Measurements from ENCODE around the gene PDIA5. TPM values are rescaled to one million over a fixed set of nuclear protein-coding genes. Genes with fewer than 3 reads are reported as not detected.

PDIA5 gene
- total RNA-seq, 1 experiment from 2014 or later = 24.3 TPM

- no peak overlapping the region for H2BK20ac ChIP-seq (ENCODE audit: low read depth, low read length, poor library complexity, severe bottlenecking)
- H3K18ac ChIP-seq (ENCODE audit: insufficient read length, low read depth, low read length) = no peak overlapping the region
- Mint-ChIP-seq H3K4me1 (peaks cover 27 to 30% of the 10 kb centered on the region in 2 experiments), H3K36me3 (ENCODE audit: insufficient read depth in 1 of 3, low read depth in 3 of 3) (no peaks in the 10 kb centered on the region; a peak in 1 of 7 replicates), H3K9me3 (peaks cover 6 to 9% of the 10 kb centered on the region in 2 experiments; a peak in 3 of 5 replicates), H3K27ac (no peak overlapping the region), H3K4me3 (no peak overlapping the region), H3K27me3 (ENCODE audit: low read depth) (peaks cover 48% of the 10 kb centered on the region)
- H3K4me1 ChIP-seq (ENCODE audit: insufficient read depth, low read length) = peaks cover 7% of the 10 kb centered on the region; the same call in 1 of the 2 replicates
- no peak overlapping the region for H3K4ac ChIP-seq (ENCODE audit: low read depth, low read length)
- H2BK5ac ChIP-seq (ENCODE audit: insufficient read length, low read length) = no peak overlapping the region
- H4K91ac ChIP-seq (ENCODE audit: insufficient read length, low read depth, low read length) = no peak overlapping the region
- no peaks in the 10 kb centered on the region; the same call in 1 of the 2 replicates for H3K27me3 ChIP-seq (ENCODE audit: insufficient read depth, low read length)
- H3K9ac ChIP-seq (ENCODE audit: extremely low read depth, insufficient read length, low read length) = no peak overlapping the region
- no peak overlapping the region for H2AK5ac ChIP-seq (ENCODE audit: insufficient read length, low read length)
- peaks cover 16% of the 10 kb centered on the region for H3K23me2 ChIP-seq (ENCODE audit: insufficient read length, low read depth, low read length, poor library complexity, severe bottlenecking)
- H3K79me2 ChIP-seq (ENCODE audit: insufficient read depth, low read length) = peaks cover 7% of the 10 kb centered on the region; the same call in 1 of the 2 replicates
- no peak overlapping the region for H3K23ac ChIP-seq (ENCODE audit: insufficient read length, low read depth, low read length)
- H4K20me1 ChIP-seq (ENCODE audit: control insufficient read depth, insufficient read depth, insufficient read length) = no peaks in the 10 kb centered on the region
- no peaks in the 10 kb centered on the region for H3K79me1 ChIP-seq (ENCODE audit: insufficient read depth, low read depth, low read length, poor library complexity, severe bottlenecking)
- no peak for TF ChIP-seq CTCF (conservative IDR thresholded peaks at IDR 0.05)
- H3K4me2 ChIP-seq (ENCODE audit: insufficient read depth, insufficient read length, low read length) = no peak overlapping the region
- no peak overlapping the region for H3K56ac ChIP-seq (ENCODE audit: insufficient read length, low read depth, low read length)
- no peak overlapping the region for H2BK12ac ChIP-seq (ENCODE audit: insufficient read length, low read depth, low read length)
- H4K5ac ChIP-seq (ENCODE audit: insufficient read length, low read depth, low read length) = no peak overlapping the region
- no peak overlapping the region for H2BK15ac ChIP-seq (ENCODE audit: low read depth, low read length)
- no peak overlapping the region for H3K27ac ChIP-seq (ENCODE audit: insufficient read length, low read depth, low read length)
- no peaks in the 10 kb centered on the region for H3K9me3 ChIP-seq (ENCODE audit: control insufficient read depth, low read depth, low read length)
- no peak for DNase-seq
- H2BK120ac ChIP-seq (ENCODE audit: low read depth, low read length, poor library complexity, severe bottlenecking) = no peak overlapping the region
- no peak overlapping the region for H2AFZ ChIP-seq (ENCODE audit: low read length)
- H3T11ph ChIP-seq (ENCODE audit: low read length) = no peak overlapping the region
- no peak overlapping the region for H4K8ac ChIP-seq (replicated peaks; ENCODE audit: insufficient read length, low read depth, low read length)
- H3K14ac ChIP-seq (ENCODE audit: insufficient read depth, low read length) = no peak overlapping the region
- no CpG with 5 or more reads among the region's 1 CpG for WGBS (ENCODE audit: extremely low coverage, insufficient read length, low lambda C conversion rate)
These were observed 1.9 kb upstream of the PDIA5 start for GRCh38 chr3:123064914-123065313.

Data from H9 (cell line).